SH-SY5Y (cell line): ENCODE measurements around the gene SF3B6.

Source experiments
- GATA2 ChIP-seq: IDR thresholded peaks from 2 replicates; pipeline ENCODE4 v1.6.1; 2011; ENCODE audit warnings: mild to moderate bottlenecking, low read depth, low read length
- GATA3 ChIP-seq: IDR thresholded peaks from 2 replicates; pipeline ENCODE4 v1.6.1; 2011; ENCODE audit warnings: low read depth, mild to moderate bottlenecking, low read length, moderate library complexity

GRCh38 chr2:24080701-24081100 lies 4.6 kb upstream of the SF3B6 start:
- TF ChIP-seq GATA2 (no peak), GATA3 (no peak)
